Tibial nerve (tissue), 3 donors: ENCODE data around the gene CCDC7.

Experiments
- CTCF ChIP-seq, 5 experiments: fragments of 200-600 bp in 3 of 5; fragments of 450-650 bp in 2 of 5; sonication (generic) in 3 of 5; IDR thresholded peaks; one replicate each; pipeline ENCODE4 v1.5.1; 2016 to 2019; ENCODE audit warnings: antibody characterized with exemption in 5 of 5, mild to moderate bottlenecking in 3 of 5, moderate library complexity in 2 of 5
- POLR2A ChIP-seq, 2 donors: fragments of 450-650 bp; IDR thresholded peaks; one replicate each; pipeline ENCODE4 v1.6.1; 2017; ENCODE audit warnings: antibody characterized with exemption in 2 of 2, mild to moderate bottlenecking in 2 of 2, moderate library complexity in 2 of 2

GRCh38 chr10:32787690-32788284 lies 341.8 kb downstream of the CCDC7 start:
- TF ChIP-seq CTCF (IDR thresholded peaks at IDR 0.05) (no peak), POLR2A (IDR thresholded peaks at IDR 0.05) (no peak)
